H1 (cell line): Measurements from ENCODE around the gene CCNJ.

ENCODE experiments used
- BCL11A ChIP-seq, 2 experiments: IDR thresholded peaks; one replicate each; pipeline ENCODE4 v1.6.1; 2011; ENCODE audit warnings: low read depth in 2 of 2, low read length in 2 of 2, mild to moderate bottlenecking in 2 of 2
- CHD2 ChIP-seq: IDR thresholded peaks from 2 replicates; pipeline ENCODE4 v1.6.1; 2012; ENCODE audit warnings: low read length, improper control_type of control experiment
- EZH2 ChIP-seq: fragments of 200-600 bp; sonication (generic); IDR thresholded peaks from 2 replicates; pipeline ENCODE4 v1.7.1; 2012; ENCODE audit warnings: low read depth, mild to moderate bottlenecking, moderate library complexity, low read length, inconsistent platforms; ENCODE audit not compliant: severe bottlenecking
- GABPA ChIP-seq: IDR thresholded peaks from 2 replicates; pipeline ENCODE4 v1.6.1; 2011; ENCODE audit warnings: mild to moderate bottlenecking, low read length, moderate library complexity, borderline replicate concordance; ENCODE audit not compliant: insufficient read depth
- HDAC6 ChIP-seq: IDR thresholded peaks from one replicate; pipeline ENCODE4 v1.7.1; 2012; ENCODE audit warnings: low read depth, mild to moderate bottlenecking, inconsistent platforms, low read length, moderate library complexity
- NRF1 ChIP-seq: IDR thresholded peaks from 2 replicates; pipeline ENCODE4 v1.6.1; 2011; ENCODE audit warnings: mild to moderate bottlenecking, low read depth, low read length, improper control_type of control experiment
- POLR2A ChIP-seq, 2 experiments: IDR thresholded peaks; 1 replicate in 1 of 2; 2 replicates in 1 of 2; pipeline ENCODE4 v1.6.1; 2011; ENCODE audit warnings: low read depth in 2 of 2, low read length in 2 of 2, mild to moderate bottlenecking in 2 of 2; ENCODE audit errors: control extremely low read depth in 1 of 2
- SP4 ChIP-seq: IDR thresholded peaks from 2 replicates; pipeline ENCODE4 v1.6.1; 2012; ENCODE audit warnings: low read length, inconsistent platforms
- TF ChIP-seq, protein P1 (sequence below), 3 experiments: IDR thresholded peaks; 1 replicate in 2 of 3; 2 replicates in 1 of 3; pipeline versions ENCODE4 v1.5.1 to v1.6.1; 2011; ENCODE audit warnings: low read length in 3 of 3, mild to moderate bottlenecking in 3 of 3, inconsistent platforms in 2 of 3, low read depth in 1 of 3, moderate library complexity in 1 of 3; ENCODE audit not compliant: insufficient read depth in 1 of 3; ENCODE audit errors: control extremely low read depth in 1 of 3

- no peak for TF ChIP-seq BCL11A (IDR thresholded peaks at IDR 0.05; ENCODE audit: low read depth in 2 of 2, low read length in 2 of 2)
- no peak for TF ChIP-seq CHD2
- TF ChIP-seq, protein P1, sequence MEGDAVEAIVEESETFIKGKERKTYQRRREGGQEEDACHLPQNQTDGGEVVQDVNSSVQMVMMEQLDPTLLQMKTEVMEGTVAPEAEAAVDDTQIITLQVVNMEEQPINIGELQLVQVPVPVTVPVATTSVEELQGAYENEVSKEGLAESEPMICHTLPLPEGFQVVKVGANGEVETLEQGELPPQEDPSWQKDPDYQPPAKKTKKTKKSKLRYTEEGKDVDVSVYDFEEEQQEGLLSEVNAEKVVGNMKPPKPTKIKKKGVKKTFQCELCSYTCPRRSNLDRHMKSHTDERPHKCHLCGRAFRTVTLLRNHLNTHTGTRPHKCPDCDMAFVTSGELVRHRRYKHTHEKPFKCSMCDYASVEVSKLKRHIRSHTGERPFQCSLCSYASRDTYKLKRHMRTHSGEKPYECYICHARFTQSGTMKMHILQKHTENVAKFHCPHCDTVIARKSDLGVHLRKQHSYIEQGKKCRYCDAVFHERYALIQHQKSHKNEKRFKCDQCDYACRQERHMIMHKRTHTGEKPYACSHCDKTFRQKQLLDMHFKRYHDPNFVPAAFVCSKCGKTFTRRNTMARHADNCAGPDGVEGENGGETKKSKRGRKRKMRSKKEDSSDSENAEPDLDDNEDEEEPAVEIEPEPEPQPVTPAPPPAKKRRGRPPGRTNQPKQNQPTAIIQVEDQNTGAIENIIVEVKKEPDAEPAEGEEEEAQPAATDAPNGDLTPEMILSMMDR (IDR thresholded peaks at IDR 0.05; ENCODE audit: control extremely low read depth in 1 of 3, insufficient read depth in 1 of 3, low read depth in 1 of 3, low read length in 3 of 3), result no peak
- no peak for TF ChIP-seq SP4
- no peak for TF ChIP-seq NRF1
- TF ChIP-seq EZH2, result no peak
- no peak for TF ChIP-seq GABPA
- TF ChIP-seq HDAC6, result no peak
- TF ChIP-seq POLR2A (IDR thresholded peaks at IDR 0.05; ENCODE audit: control extremely low read depth in 1 of 2, low read depth in 2 of 2, low read length in 2 of 2), result no peak
Observed at GRCh38 chr10:96082748-96083147, 39.4 kb downstream of the CCNJ start.
